ENCODE data around the gene ZBTB20. TPM values are rescaled to one million over a fixed set of nuclear protein-coding genes. Genes with fewer than 3 reads are reported as not detected.

The ZBTB20 gene
- total RNA-seq, 1 experiment from 2014 or later: 7.7 TPM

DNA sequence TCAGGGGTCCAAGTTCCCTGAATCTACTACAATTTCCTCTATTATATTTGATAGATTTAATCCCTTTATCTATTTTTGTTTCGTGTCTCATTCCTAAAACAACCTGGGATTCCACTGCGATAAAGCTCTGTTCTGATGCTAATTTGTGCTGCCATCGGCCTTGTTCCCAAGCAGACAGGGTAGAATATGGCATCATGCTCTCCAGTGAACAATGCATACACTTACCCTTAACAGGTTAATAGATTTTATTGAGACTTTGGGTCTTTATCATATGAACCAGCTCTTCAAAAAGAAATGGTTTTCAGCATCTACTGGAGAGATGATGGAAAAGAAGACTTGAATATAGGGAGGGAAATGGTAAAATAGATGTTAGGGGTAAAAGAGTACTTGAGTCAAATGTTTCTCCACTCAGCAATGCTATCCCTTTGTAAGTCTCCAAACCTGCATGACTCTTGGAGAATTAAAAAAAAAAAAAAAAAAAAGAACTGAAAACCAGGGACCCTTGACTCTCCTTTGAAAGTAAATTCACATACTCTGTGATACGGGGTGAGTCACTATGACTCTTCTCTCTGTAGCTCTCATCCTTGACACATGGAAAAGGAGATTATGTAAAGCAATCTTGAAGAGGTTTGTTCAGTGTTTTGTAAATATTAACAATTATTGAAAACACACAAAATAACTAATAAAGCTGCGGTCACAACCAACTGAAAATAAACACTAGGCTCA lies 268.8 kb downstream of the ZBTB20 start:
- Histone ChIP-seq H3K9me3 (replicated peaks) (no peaks in the 10 kb centered on the region), H3K4me1 (peaks cover 23% of the 10 kb centered on the region), H3K27me3 (no peaks in the 10 kb centered on the region), H3K4me3 (no peak overlapping the region), H3K36me3 (no peaks in the 10 kb centered on the region), H3K27ac (no peak overlapping the region)
- DNase-seq: no peak

DNA sequence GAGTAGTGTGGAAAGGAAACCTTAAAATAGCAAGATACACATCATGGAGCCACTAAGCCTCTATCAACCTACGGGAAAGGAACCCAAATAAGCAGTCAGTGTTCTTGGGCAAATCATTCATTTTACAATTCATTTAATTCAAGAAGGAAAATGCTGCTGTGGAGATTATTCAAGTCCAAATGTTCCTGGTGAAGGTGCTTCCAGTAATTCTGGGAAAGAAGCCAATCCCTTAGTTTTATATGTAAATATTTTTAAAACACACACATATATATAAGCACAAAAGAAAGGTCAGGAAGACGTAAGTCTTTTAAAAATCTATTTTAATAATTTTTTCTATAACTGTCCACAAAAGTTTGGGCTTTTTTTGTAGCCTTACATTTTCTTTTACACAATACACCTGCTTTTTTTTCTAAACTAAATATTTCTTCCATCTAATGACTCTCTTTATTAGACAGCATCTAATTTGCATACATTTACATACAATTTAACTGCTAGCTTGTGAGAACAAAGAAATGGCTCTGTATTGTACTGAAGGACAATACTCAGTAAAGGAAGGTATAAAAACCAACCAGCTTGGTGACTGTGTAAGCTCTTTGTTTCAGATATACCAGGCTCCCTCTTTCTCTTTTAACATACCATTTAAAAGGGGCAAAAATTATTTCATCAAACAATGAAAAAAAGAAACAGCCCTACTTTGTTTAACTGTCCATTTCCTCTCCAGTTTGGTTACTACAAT lies 269.5 kb downstream of the ZBTB20 start:
- Histone ChIP-seq H3K27me3 (no peaks in the 10 kb centered on the region), H3K4me3 (no peak overlapping the region), H3K36me3 (no peaks in the 10 kb centered on the region), H3K9me3 (replicated peaks) (no peaks in the 10 kb centered on the region), H3K27ac (no peak overlapping the region), H3K4me1 (peaks cover 23% of the 10 kb centered on the region)
- no peak for DNase-seq

DNA sequence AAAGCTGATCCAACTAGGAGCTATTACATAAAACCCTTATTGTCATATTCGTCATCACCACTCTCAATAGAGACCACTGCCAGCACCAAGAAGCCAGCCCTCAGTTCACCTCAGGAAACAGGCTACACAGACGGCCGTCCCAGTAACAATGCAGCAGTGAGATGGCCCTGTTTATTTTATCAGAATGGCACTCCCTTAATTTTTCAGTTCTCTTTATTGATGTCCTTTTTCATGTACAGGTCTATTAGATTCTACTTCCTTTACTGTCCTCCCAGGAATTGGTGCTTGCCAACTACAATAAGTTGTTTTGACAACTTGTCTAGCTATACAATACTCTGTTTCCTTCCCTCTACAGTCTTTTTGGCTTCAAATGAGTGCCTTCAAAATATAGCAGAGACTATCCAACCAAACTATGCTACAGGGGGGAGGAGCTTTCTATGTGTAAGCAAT lies 272.5 kb downstream of the ZBTB20 start:
- Histone ChIP-seq H3K27ac (no peak overlapping the region), H3K27me3 (no peaks in the 10 kb centered on the region), H3K4me3 (no peak overlapping the region), H3K9me3 (replicated peaks) (no peaks in the 10 kb centered on the region; the same call in 1 of the 2 replicates), H3K36me3 (no peaks in the 10 kb centered on the region), H3K4me1 (peaks cover 11% of the 10 kb centered on the region)
- DNase-seq: no peak

DNA sequence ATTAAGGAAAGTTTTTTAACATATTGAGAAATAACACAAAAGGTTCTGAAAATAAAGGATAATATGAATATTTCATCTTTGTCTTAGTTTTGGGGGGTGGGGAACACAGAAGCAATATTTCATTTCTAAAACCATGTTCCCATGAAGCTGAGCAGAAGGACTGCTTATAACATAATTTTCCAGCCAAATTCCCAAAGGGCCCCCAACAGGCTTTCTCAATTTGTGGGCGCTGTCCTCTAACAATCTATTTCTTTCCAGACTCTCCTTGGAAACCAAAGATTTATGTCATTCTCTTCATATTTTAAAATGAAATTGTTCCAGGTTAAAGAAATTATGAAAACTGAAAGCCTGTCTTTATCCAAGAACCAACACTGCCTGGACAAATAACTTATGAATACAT lies 273.5 kb downstream of the ZBTB20 start:
- no peak for DNase-seq
- H3K9me3 ChIP-seq (replicated peaks): no peaks in the 10 kb centered on the region; the same call in 1 of the 2 replicates
- H3K4me3 ChIP-seq: no peak overlapping the region
- no peak overlapping the region for H3K27ac ChIP-seq
- H3K36me3 ChIP-seq: no peaks in the 10 kb centered on the region
- H3K4me1 ChIP-seq: peaks cover 1% of the 10 kb centered on the region
- no peaks in the 10 kb centered on the region for H3K27me3 ChIP-seq

DNA sequence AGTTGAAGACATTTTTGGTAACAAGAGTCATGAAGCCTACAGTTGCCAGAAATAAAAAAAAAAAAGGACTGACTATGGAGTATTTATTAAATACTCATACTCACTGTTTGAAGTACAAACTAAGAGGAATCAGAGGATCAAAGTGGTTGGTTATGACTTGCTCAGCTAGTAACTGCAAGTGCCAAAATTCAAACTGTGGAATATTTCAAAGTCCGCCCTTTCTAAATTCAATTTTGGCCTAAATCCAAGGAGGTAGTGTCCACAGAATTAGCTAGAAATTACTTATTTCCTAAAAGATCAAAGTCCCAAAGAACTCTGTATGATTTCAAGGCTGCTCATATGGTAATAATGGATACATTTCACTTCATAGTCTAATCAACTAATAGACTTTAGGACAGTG lies 274.5 kb downstream of the ZBTB20 start:
- Histone ChIP-seq H3K36me3 (no peaks in the 10 kb centered on the region), H3K9me3 (replicated peaks) (no peaks in the 10 kb centered on the region; the same call in 1 of the 2 replicates), H3K4me1 (no peaks in the 10 kb centered on the region), H3K4me3 (no peak overlapping the region), H3K27me3 (no peaks in the 10 kb centered on the region), H3K27ac (no peak overlapping the region)
- no peak for DNase-seq

DNA sequence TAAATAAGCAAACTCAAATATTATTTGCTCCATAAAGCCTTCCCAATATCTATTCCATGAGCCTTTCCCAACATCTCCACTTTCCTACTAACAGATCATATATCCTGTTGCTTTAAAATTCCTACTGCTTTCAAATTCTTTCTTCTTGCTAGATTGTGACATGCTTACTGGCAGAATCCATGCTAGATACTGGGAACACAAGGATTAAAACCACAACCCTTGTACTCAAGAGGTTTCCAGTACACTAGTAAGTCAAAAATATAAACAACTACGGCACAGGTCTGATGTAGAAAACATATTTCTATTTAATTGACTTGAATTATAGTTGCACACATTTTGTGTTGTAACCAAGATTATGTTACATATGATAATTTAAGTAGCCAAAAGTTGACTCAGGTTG lies 275.0 kb downstream of the ZBTB20 start:
- DNase-seq: no peak
- no peak overlapping the region for H3K4me3 ChIP-seq
- no peak overlapping the region for H3K27ac ChIP-seq
- no peaks in the 10 kb centered on the region; the same call in 1 of the 2 replicates for H3K9me3 ChIP-seq (replicated peaks)
- no peaks in the 10 kb centered on the region for H3K4me1 ChIP-seq
- H3K36me3 ChIP-seq: no peaks in the 10 kb centered on the region
- no peaks in the 10 kb centered on the region for H3K27me3 ChIP-seq

DNA sequence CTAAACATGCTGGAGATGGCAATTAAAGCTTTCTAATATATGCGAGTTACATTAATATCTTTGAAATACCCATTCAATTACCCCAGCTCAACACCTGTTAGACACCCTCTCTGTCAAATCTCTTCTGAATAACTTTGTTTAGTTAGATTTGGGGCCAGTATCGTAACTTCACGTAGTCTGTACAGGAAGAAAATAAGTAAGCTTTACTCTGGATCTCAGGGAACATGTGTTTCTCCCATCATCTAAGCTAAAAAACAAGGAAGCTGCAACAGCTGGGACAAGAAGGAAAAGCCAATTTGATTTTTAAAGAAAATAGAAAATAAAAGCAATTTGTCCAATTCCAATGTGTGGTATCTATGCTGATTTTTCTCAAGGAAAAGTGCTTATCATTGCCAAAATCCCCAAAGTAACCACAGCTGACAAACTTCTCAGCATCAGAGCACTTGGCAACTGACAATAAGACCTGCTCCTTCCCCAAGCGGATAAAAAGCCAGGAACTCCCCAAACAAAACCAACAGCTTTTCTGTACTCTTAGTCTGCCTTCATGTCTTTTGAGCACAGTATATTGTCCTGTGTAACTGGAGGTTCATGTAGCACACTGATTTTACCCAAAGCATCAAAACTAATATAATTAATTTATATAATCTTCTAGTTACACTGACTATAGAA lies 279.1 kb downstream of the ZBTB20 start:
- no peaks in the 10 kb centered on the region; the same call in 1 of the 2 replicates for H3K4me1 ChIP-seq
- H3K4me3 ChIP-seq: no peak overlapping the region
- DNase-seq: no peak
- H3K9me3 ChIP-seq (replicated peaks): no peaks in the 10 kb centered on the region; the same call in 1 of the 2 replicates
- no peaks in the 10 kb centered on the region for H3K27me3 ChIP-seq
- H3K27ac ChIP-seq: no peak overlapping the region
- H3K36me3 ChIP-seq: no peaks in the 10 kb centered on the region

DNA sequence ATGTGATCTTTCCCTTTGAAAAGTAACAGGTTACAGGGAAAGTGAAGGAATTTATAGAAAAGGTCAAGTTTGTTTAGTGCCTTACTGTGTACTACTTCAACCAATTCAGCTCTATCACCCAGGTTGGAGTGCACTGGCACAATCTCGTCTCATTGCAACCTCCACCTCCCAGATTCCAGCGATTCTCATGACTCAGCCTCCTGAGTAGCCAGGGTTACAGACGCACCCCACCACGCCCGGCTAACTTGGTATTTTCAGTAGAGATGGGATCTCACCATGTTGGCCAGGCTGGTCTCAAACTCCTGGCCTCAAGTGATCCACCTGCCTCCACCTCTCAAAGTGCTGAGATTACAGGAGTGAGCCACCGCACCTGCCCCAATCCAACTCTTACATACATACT lies 279.7 kb downstream of the ZBTB20 start:
- Histone ChIP-seq H3K36me3 (no peaks in the 10 kb centered on the region), H3K4me3 (no peak overlapping the region), H3K9me3 (replicated peaks) (no peaks in the 10 kb centered on the region; the same call in 1 of the 2 replicates), H3K27me3 (no peaks in the 10 kb centered on the region), H3K4me1 (peaks cover 3% of the 10 kb centered on the region), H3K27ac (no peak overlapping the region)
- no peak for DNase-seq

DNA sequence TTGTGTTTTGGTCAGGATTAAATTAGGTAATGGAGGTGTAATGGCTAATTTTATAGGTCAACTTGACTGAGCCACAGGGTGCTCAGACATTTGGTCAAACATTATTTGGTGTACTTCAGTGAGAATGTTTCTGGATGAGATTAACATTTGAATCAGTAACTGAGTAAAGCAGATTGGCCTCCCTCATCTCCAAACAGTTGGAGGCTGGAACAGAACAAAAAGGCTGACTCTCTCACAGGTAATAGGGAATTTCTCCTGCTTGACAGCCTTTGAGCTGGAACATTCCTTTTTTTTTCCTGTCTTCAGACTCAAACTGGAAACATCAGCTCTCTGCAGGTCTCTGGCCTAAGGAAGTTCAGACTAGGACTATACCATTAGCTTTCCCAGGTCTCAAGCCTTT lies 280.7 kb downstream of the ZBTB20 start:
- DNase-seq: no peak
- Histone ChIP-seq H3K4me1 (peaks cover 12% of the 10 kb centered on the region), H3K4me3 (no peak overlapping the region), H3K27me3 (no peaks in the 10 kb centered on the region), H3K27ac (no peak overlapping the region), H3K9me3 (replicated peaks) (no peaks in the 10 kb centered on the region; the same call in 1 of the 2 replicates), H3K36me3 (no peaks in the 10 kb centered on the region)

DNA sequence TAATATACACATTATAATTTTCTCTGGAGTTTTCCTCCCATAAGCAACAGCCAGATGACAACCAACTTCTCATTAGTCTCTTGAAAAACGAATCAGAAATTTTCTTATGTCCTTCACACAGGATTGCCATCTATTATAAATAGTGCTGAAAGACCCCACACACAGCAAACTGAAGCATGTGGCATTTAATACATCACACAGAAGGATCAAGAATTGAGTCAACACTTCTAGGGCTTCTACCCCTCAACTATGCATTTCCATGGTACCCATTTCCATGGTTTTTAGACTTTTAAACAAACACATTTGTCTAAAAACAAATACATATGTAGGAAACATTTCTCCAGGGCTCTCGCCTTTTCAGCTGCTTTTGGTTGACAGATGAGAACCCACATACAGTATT lies 282.1 kb downstream of the ZBTB20 start:
- Histone ChIP-seq H3K9me3 (replicated peaks) (no peaks in the 10 kb centered on the region; the same call in 1 of the 2 replicates), H3K27ac (no peak overlapping the region), H3K4me3 (no peak overlapping the region), H3K27me3 (no peaks in the 10 kb centered on the region), H3K4me1 (peaks cover 12% of the 10 kb centered on the region), H3K36me3 (no peaks in the 10 kb centered on the region)
- DNase-seq: peak in 1 of 2 experiments; percentile 20

DNA sequence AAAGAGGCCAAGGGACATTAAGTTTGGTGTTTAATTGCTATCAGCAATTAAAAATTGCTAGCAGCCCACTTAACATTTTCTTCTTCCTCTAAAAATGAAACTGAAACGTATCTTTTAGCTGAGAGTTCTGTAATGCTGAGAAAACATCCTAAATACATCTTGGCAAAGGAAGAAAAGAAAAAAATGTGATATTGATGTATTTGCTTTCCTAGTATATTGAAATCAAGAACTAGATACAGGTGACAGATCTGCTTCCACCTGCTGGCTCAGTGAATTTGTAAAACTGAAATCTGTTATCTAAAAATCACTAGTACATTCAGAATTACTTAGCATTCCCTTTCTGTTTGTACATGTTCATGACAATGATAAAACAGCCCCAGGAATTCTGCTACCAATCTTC lies 283.2 kb downstream of the ZBTB20 start:
- Histone ChIP-seq H3K27me3 (no peaks in the 10 kb centered on the region), H3K4me3 (no peak overlapping the region), H3K4me1 (peaks cover 12% of the 10 kb centered on the region), H3K27ac (no peak overlapping the region), H3K9me3 (replicated peaks) (no peaks in the 10 kb centered on the region), H3K36me3 (no peaks in the 10 kb centered on the region)
- DNase-seq: no peak

DNA sequence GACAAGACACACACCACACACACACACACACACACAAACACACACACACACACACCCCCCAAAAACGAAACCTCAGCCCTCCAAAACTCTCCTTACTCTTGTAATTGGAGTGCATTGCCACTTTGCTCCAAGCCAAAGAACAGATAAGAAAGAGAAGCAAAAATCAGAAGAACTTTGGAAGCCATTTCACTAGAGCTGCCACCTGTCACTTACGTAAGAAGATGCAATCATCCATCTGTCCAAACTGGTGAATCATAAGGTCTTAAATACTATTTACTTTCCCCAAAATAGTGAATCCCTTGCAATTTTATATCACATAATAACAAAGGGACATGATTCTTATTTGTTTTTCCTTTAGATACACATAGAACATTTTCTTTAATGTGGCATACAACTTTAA lies 285.4 kb downstream of the ZBTB20 start:
- no peak overlapping the region for H3K4me3 ChIP-seq
- H3K9me3 ChIP-seq (replicated peaks): no peaks in the 10 kb centered on the region
- DNase-seq: peak in 1 of 2 experiments; percentile 24
- no peaks in the 10 kb centered on the region for H3K36me3 ChIP-seq
- peaks cover 12% of the 10 kb centered on the region for H3K4me1 ChIP-seq
- H3K27ac ChIP-seq: peak overlapping the region; percentile 29; the same call in 1 of the 2 replicates
- no peaks in the 10 kb centered on the region for H3K27me3 ChIP-seq

DNA sequence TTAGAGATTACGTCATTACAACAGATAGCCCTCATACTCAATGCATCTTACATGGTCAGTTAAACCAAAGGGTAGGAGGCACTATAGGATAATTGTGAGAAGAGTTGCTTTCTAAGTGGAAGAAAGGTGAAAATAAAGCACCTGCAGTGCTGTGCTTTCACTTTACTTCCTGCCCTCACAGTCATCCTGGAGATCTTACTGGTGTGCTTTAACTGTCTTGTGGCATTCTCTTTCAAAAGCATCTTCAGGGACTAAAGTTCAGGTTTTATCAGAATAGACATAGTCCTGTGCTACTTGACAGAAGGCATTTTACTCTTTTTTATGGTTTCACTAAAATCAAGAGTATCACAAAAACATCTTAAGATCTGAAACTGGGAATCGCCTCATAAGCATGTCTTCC lies 286.6 kb downstream of the ZBTB20 start:
- no peak for DNase-seq

DNA sequence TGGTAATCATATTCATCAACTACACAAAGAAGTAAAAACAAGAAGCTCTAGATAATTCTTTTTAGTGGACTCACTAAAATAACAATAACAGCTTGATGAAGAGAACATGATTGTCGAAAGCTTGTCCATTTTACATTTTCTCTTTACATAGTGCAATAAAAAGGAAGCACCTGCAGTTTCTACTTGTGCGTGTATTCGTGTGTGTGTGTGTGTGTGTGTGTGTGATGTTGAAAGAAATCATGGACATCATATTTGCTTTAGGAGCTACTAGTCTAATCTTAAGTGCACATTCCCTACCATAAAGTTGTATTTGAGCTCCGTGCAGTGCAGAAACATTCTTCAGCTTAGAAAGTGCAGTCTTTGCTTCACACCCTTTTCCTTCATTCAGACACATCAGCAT lies 288.8 kb downstream of the ZBTB20 start:
- no peaks in the 10 kb centered on the region for H3K36me3 ChIP-seq
- H3K27me3 ChIP-seq: no peaks in the 10 kb centered on the region
- H3K4me1 ChIP-seq: peaks cover 12% of the 10 kb centered on the region
- H3K4me3 ChIP-seq: no peak overlapping the region
- H3K9me3 ChIP-seq (replicated peaks): no peaks in the 10 kb centered on the region
- H3K27ac ChIP-seq: no peak overlapping the region
- DNase-seq: no peak

More for the DNA sequence above, 286.6 kb downstream of the ZBTB20 start:
- H3K4me1 ChIP-seq: peaks cover 12% of the 10 kb centered on the region
- H3K9me3 ChIP-seq (replicated peaks): no peaks in the 10 kb centered on the region
- H3K4me3 ChIP-seq: no peak overlapping the region
- no peaks in the 10 kb centered on the region for H3K27me3 ChIP-seq
- H3K27ac ChIP-seq: no peak overlapping the region
- no peaks in the 10 kb centered on the region for H3K36me3 ChIP-seq

DNA sequence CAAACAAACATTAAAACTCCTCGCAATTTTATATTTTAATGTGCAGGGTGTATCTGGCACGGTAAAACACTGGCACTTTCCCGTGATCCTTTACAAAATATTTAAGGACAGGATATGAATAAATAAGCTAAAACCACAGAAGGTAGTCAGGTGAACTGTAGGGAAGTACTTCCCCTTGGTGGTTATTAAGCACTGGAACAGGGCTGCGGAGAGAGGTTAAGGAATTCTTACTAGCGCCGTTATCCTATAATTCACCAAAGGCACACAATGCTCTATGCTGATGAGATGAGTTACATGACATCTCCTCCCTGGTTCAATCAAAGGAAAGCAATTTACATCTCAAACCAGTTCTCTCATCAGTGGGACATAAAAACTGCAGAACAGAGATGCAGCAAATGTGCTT lies 289.8 kb downstream of the ZBTB20 start:
- Histone ChIP-seq H3K27me3 (no peaks in the 10 kb centered on the region), H3K4me3 (no peak overlapping the region), H3K27ac (no peak overlapping the region), H3K36me3 (no peaks in the 10 kb centered on the region), H3K9me3 (replicated peaks) (no peaks in the 10 kb centered on the region), H3K4me1 (peaks cover 9% of the 10 kb centered on the region)
- DNase-seq: no peak
